HG03095 (cell line): ENCODE measurements around the gene CCDC71L.
"Not testable (repeated sequence)": the region's sequence is repeated elsewhere in the genome, so short reads cannot be mapped to it uniquely, and the experiment has no call there.

ENCODE experiments used
- ATAC-seq: cut with Tn5 transposase; IDR thresholded peaks from one replicate; pipeline ENCODE4 v1.9.1; 2021; ENCODE audit warnings: moderate library complexity; ENCODE audit not compliant: unreplicated experiment

CCDC71L gene

GRCh38 chr7:106660862-106661720 lies at the start of gene CCDC71L:
CCDC71L (minus strand) TSS chr7:106661158; CDS start chr7:106660896, 262 bp downstream.
- peak; percentile 69 for ATAC-seq

- not testable (repeated sequence) for ATAC-seq
Measured at GRCh38 chr7:106709604-106710003, 48.6 kb upstream of the CCDC71L start.

- ATAC-seq, result no peak
Measured at GRCh38 chr7:106704000-106704840, 43.3 kb upstream of the CCDC71L start.

GRCh38 chr7:106693677-106694353 lies 32.9 kb upstream of the CCDC71L start:
- no peak for ATAC-seq

- ATAC-seq, result no peak
Measured at GRCh38 chr7:106692450-106693051, 31.6 kb upstream of the CCDC71L start.

- ATAC-seq, result not testable (repeated sequence)
Measured at GRCh38 chr7:106688161-106688560, 27.2 kb upstream of the CCDC71L start.

- no peak for ATAC-seq
Measured at GRCh38 chr7:106683941-106684340, 23.0 kb upstream of the CCDC71L start.

- no peak for ATAC-seq
Measured at GRCh38 chr7:106681815-106682495, 21.0 kb upstream of the CCDC71L start.

GRCh38 chr7:106679153-106679931 lies 18.4 kb upstream of the CCDC71L start:
- peak; percentile 62 for ATAC-seq

GRCh38 chr7:106678795-106679152 lies 17.8 kb upstream of the CCDC71L start:
- ATAC-seq, result no peak

GRCh38 chr7:106676506-106676905 lies 15.5 kb upstream of the CCDC71L start:
- ATAC-seq, result not testable (repeated sequence)

- not testable (repeated sequence) for ATAC-seq
Measured at GRCh38 chr7:106673688-106674087, 12.7 kb upstream of the CCDC71L start.

GRCh38 chr7:106671930-106672329 lies 11.0 kb upstream of the CCDC71L start:
- ATAC-seq, result not testable (repeated sequence)

- ATAC-seq, result no peak
Measured at GRCh38 chr7:106671160-106671559, 10.2 kb upstream of the CCDC71L start.

- no peak for ATAC-seq
Measured at GRCh38 chr7:106668861-106669524, 8.0 kb upstream of the CCDC71L start.

- no peak for ATAC-seq
Measured at GRCh38 chr7:106666353-106666752, 5.4 kb upstream of the CCDC71L start.

- no peak for ATAC-seq
Measured at GRCh38 chr7:106664343-106664742, 3.4 kb upstream of the CCDC71L start.

- ATAC-seq, result peak; percentile 70
Measured at GRCh38 chr7:106659963-106660861, 746 bp downstream of the CCDC71L start.
